ENCODE data around the gene MBOAT2.

MBOAT2 gene

GRCh38 chr2:8836971-8837794 is 166.3 kb downstream of the MBOAT2 start, which contains the start of gene KIDINS220:
KIDINS220 (minus strand) TSS chr2:8837613; CDS start chr2:8827093, 10,520 bp downstream.
- Histone ChIP-seq H3K4me2 (peak within 1 kb of the TSS; percentile 88), H2AFZ (ENCODE audit: low read depth) (peak within 1 kb of the TSS; percentile 66), H3K27me3 (ENCODE audit: insufficient read depth, low read depth) (no peaks in the 10 kb centered on the region), H3K4me3 (IDR thresholded peaks at IDR 0.05; ENCODE audit: insufficient read depth, low read depth, low read length) (peak within 1 kb of the TSS; percentile 67), H3K9ac (peak within 1 kb of the TSS; percentile 76; the same call in 1 of the 2 replicates), H3K4me1 (ENCODE audit: low read depth, poor library complexity, severe bottlenecking) (peaks cover 20% of the 10 kb centered on the region), H3K36me3 (ENCODE audit: insufficient read depth) (no peaks in the 10 kb centered on the region), H3K79me2 (ENCODE audit: insufficient read depth, low read depth) (peaks cover 37% of the 10 kb centered on the region; the same call in 1 of the 2 replicates), H3K27ac (peak within 1 kb of the TSS; percentile 42; the same call in 1 of the 2 replicates), H4K20me1 (ENCODE audit: insufficient read depth) (no peaks in the 10 kb centered on the region)
- no peak for TF ChIP-seq CTCF (conservative IDR thresholded peaks at IDR 0.05; ENCODE audit: low read depth, low read length)

- TF ChIP-seq CTCF (conservative IDR thresholded peaks at IDR 0.05; ENCODE audit: low read depth, low read length), result no peak
- H3K79me2 ChIP-seq (ENCODE audit: insufficient read depth, low read depth), result peaks cover 37% of the 10 kb centered on the region; the same call in 1 of the 2 replicates
- no peak overlapping the region for H3K27ac ChIP-seq
- no peaks in the 10 kb centered on the region for H3K27me3 ChIP-seq (ENCODE audit: insufficient read depth, low read depth)
- H4K20me1 ChIP-seq (ENCODE audit: insufficient read depth), result no peaks in the 10 kb centered on the region
- H3K4me3 ChIP-seq (IDR thresholded peaks at IDR 0.05; ENCODE audit: insufficient read depth, low read depth, low read length), result no peak overlapping the region
- no peak overlapping the region for H3K9ac ChIP-seq
- H2AFZ ChIP-seq (ENCODE audit: low read depth), result no peak overlapping the region
- H3K4me1 ChIP-seq (ENCODE audit: low read depth, poor library complexity, severe bottlenecking), result peaks cover 20% of the 10 kb centered on the region
- no peaks in the 10 kb centered on the region for H3K36me3 ChIP-seq (ENCODE audit: insufficient read depth)
- no peak overlapping the region for H3K4me2 ChIP-seq
Measured at GRCh38 chr2:8835279-8835678, 168.2 kb downstream of the MBOAT2 start.

- H3K4me3 ChIP-seq (IDR thresholded peaks at IDR 0.05; ENCODE audit: insufficient read depth, low read depth, low read length), result no peak overlapping the region
- no peak for TF ChIP-seq CTCF (conservative IDR thresholded peaks at IDR 0.05; ENCODE audit: low read depth, low read length)
- H3K4me1 ChIP-seq (ENCODE audit: low read depth, poor library complexity, severe bottlenecking), result peaks cover 20% of the 10 kb centered on the region
- H4K20me1 ChIP-seq (ENCODE audit: insufficient read depth), result no peaks in the 10 kb centered on the region
- no peak overlapping the region for H3K9ac ChIP-seq
- no peaks in the 10 kb centered on the region for H3K27me3 ChIP-seq (ENCODE audit: insufficient read depth, low read depth)
- no peaks in the 10 kb centered on the region for H3K36me3 ChIP-seq (ENCODE audit: insufficient read depth)
- H3K4me2 ChIP-seq, result no peak overlapping the region
- no peak overlapping the region for H3K27ac ChIP-seq
- H3K79me2 ChIP-seq (ENCODE audit: insufficient read depth, low read depth), result peaks cover 37% of the 10 kb centered on the region; the same call in 1 of the 2 replicates
- H2AFZ ChIP-seq (ENCODE audit: low read depth), result no peak overlapping the region
Measured at GRCh38 chr2:8833853-8834252, 169.6 kb downstream of the MBOAT2 start.

- no peak overlapping the region for H3K4me3 ChIP-seq (IDR thresholded peaks at IDR 0.05; ENCODE audit: insufficient read depth, low read depth, low read length)
- H3K36me3 ChIP-seq (ENCODE audit: insufficient read depth), result no peaks in the 10 kb centered on the region
- H3K27ac ChIP-seq, result no peak overlapping the region
- no peak overlapping the region for H3K9ac ChIP-seq
- H4K20me1 ChIP-seq (ENCODE audit: insufficient read depth), result no peaks in the 10 kb centered on the region
- H3K4me2 ChIP-seq, result no peak overlapping the region
- H3K27me3 ChIP-seq (ENCODE audit: insufficient read depth, low read depth), result no peaks in the 10 kb centered on the region
- no peak for TF ChIP-seq CTCF (conservative IDR thresholded peaks at IDR 0.05; ENCODE audit: low read depth, low read length)
- H3K4me1 ChIP-seq (ENCODE audit: low read depth, poor library complexity, severe bottlenecking), result peaks cover 15% of the 10 kb centered on the region
- H3K79me2 ChIP-seq (ENCODE audit: insufficient read depth, low read depth), result peaks cover 36% of the 10 kb centered on the region; the same call in 1 of the 2 replicates
- no peak overlapping the region for H2AFZ ChIP-seq (ENCODE audit: low read depth)
Measured at GRCh38 chr2:8831516-8831915, 172.0 kb downstream of the MBOAT2 start.

Data from KMS-11 (cell line).